C4-2B (cell line): ENCODE data around the gene DPP6.

Experiments used
- CTCF ChIP-seq: fragments of 450-650 bp; conservative IDR thresholded peaks from 2 replicates; pipeline ENCODE4 v1.5.1; 2017; ENCODE audit warnings: mild to moderate bottlenecking
- ZFX ChIP-seq: fragments of 450-650 bp; IDR thresholded peaks from 2 replicates; pipeline ENCODE4 v1.6.1; 2017

GRCh38 chr7:154884348-154884920, 832.2 kb downstream of the DPP6 start:
- TF ChIP-seq CTCF (no peak), ZFX (no peak)
